Colonic mucosa (tissue), 4 donors: ENCODE measurements around the gene GRHL3. TPM values are rescaled to one million over a fixed set of nuclear protein-coding genes. Genes with fewer than 3 reads are reported as not detected.
"Not testable (repeated sequence)": the region's sequence is repeated elsewhere in the genome, so short reads cannot be mapped to it uniquely, and the experiment has no call there.

Source experiments
- DNase-seq: peaks from one replicate; pipeline ENCODE4 v3.0.0-alpha.2; 2020
- H3K27ac ChIP-seq: fragments of 200-600 bp; one replicate; pipeline ENCODE4 v1.8.0; 2021
- H3K27me3 ChIP-seq: fragments of 200-600 bp; one replicate; pipeline ENCODE4 v1.8.0; 2021
- H3K36me3 ChIP-seq: fragments of 200-600 bp; one replicate; pipeline ENCODE4 v1.8.0; 2021
- H3K4me1 ChIP-seq: fragments of 200-600 bp; one replicate; pipeline ENCODE4 v1.8.0; 2021; ENCODE audit warnings: mild to moderate bottlenecking
- H3K4me3 ChIP-seq: fragments of 200-600 bp; one replicate; pipeline ENCODE4 v1.8.0; 2021
- H3K9ac ChIP-seq, 2 donors: one replicate each; pipeline ENCODE4 v1.7.0; 2013; ENCODE audit warnings: control low read depth in 2 of 2, low read depth in 2 of 2, low read length in 2 of 2
- H3K9me3 ChIP-seq: fragments of 200-600 bp; one replicate; pipeline ENCODE4 v1.8.0; 2021
- CTCF ChIP-seq: fragments of 200-600 bp; IDR thresholded peaks from one replicate; pipeline ENCODE4 v1.8.0; 2022; ENCODE audit warnings: antibody characterized with exemption, mild to moderate bottlenecking
- intact Hi-C: fragments of 100-400 bp; cut with DNase I; formaldehyde crosslinking; loops from one replicate; pipeline ENCODE4 v1.14.1; 2022
- total RNA-seq, 2 donors: library from RNA; stranded (reverse); fragmentation: NEBNext Ultra II Directional in 1 of 2; extraction: Animal tissue kit (Norgen Biotek cat#: 25700) in 1 of 2; gene quantifications; one replicate each; pipeline ENCODE4 v1.2.1, GENCODE V29; 2021
- donor health status: healthy.
- donor health status: DM: no; HTN: no; CAD: no.
- donor health status: DM: no; HTN: no; CAD: no.

GRHL3 gene
- total RNA-seq = 1 to 10 TPM in 1 of 2 donors, under 1 TPM in 1; 0.64 to 1.5 TPM

GRCh38 chr1:24319312-24319863 lies at the start of gene GRHL3:
TSS of gene GRHL3 (plus strand) at chr1:24319357. CDS start at chr1:24319552, 195 bp downstream.
- Histone ChIP-seq H3K27me3 (no peaks in the 10 kb centered on the region), H3K4me3 (peak within 1 kb of the TSS; percentile 20), H3K4me1 (peaks cover 7% of the 10 kb centered on the region), H3K9me3 (no peaks in the 10 kb centered on the region), H3K27ac (no peak within 1 kb of the TSS), H3K9ac (peak within 1 kb of the TSS in 1 of 2 donors; percentile 14), H3K36me3 (no peaks in the 10 kb centered on the region)
- no peak for TF ChIP-seq CTCF
- peak; percentile 79 for DNase-seq
- intact Hi-C loops = no loop called here

- H3K27ac ChIP-seq, DNase-seq, H3K9me3 ChIP-seq, H3K4me3 ChIP-seq, H3K9ac ChIP-seq, intact Hi-C loops, H3K27me3 ChIP-seq, H3K36me3 ChIP-seq, H3K4me1 ChIP-seq: not testable (repeated sequence)
These were observed 44.7 kb upstream of the GRHL3 start for GRCh38 chr1:24274203-24275103.

- H3K9me3 ChIP-seq = no peaks in the 10 kb centered on the region
- intact Hi-C loops = no loop called here
- H3K4me3 ChIP-seq = no peak overlapping the region
- H3K4me1 ChIP-seq = no peaks in the 10 kb centered on the region
- H3K9ac ChIP-seq = no peak overlapping the region
- no peaks in the 10 kb centered on the region for H3K36me3 ChIP-seq
- no peak for TF ChIP-seq CTCF
- no peak for DNase-seq
- no peaks in the 10 kb centered on the region for H3K27me3 ChIP-seq
- H3K27ac ChIP-seq = no peak overlapping the region
These were observed 44.1 kb upstream of the GRHL3 start for GRCh38 chr1:24275104-24275410.

GRCh38 chr1:24275510-24275909 lies 43.6 kb upstream of the GRHL3 start:
- H3K27ac ChIP-seq = no peak overlapping the region
- no peak overlapping the region for H3K4me3 ChIP-seq
- TF ChIP-seq CTCF = no peak
- H3K36me3 ChIP-seq = no peaks in the 10 kb centered on the region
- no peak for DNase-seq
- no peaks in the 10 kb centered on the region for H3K27me3 ChIP-seq
- no peaks in the 10 kb centered on the region for H3K9me3 ChIP-seq
- no peak overlapping the region for H3K9ac ChIP-seq
- intact Hi-C loops = no loop called here
- H3K4me1 ChIP-seq = no peaks in the 10 kb centered on the region

- no peak for DNase-seq
- Histone ChIP-seq H3K4me3 (no peak overlapping the region), H3K9me3 (no peaks in the 10 kb centered on the region), H3K27me3 (no peaks in the 10 kb centered on the region), H3K4me1 (no peaks in the 10 kb centered on the region), H3K36me3 (no peaks in the 10 kb centered on the region), H3K9ac (no peak overlapping the region), H3K27ac (no peak overlapping the region)
- intact Hi-C loops = no loop called here
- TF ChIP-seq CTCF = no peak
These were observed 42.4 kb upstream of the GRHL3 start for GRCh38 chr1:24276791-24277190.
